T-cell (primary cell): ENCODE measurements around the gene FCMR. TPM values are rescaled to one million over a fixed set of nuclear protein-coding genes. Genes with fewer than 3 reads are reported as not detected.

Source experiments
- ATAC-seq, 4 experiments: fragments of 200-7000 bp in 3 of 4; fragments of 150-1000 bp in 1 of 4; cut with Tn5 transposase; replicated peaks in 1 of 4; 1 replicate in 3 of 4; 2 replicates in 1 of 4; pipeline ENCODE4 v1.10.0; 2021; ENCODE audit warnings: moderate library complexity in 3 of 4, mild to moderate bottlenecking in 2 of 4, moderate number of reproducible peaks in 1 of 4
- CTCF ChIA-PET, 2 donors: fragments of 300-600 bp; sonication (Branson Sonifier 250); formaldehyde crosslinking; loops; one replicate each; lab custom pipeline; 2022; ENCODE audit warnings: antibody characterized with exemption in 2 of 2; lab: Charles Lee
- POLR2A ChIA-PET, 2 donors: fragments of 300-600 bp; sonication (Branson Sonifier 250); formaldehyde crosslinking; loops; one replicate each; lab custom pipeline; 2022; ENCODE audit warnings: antibody characterized with exemption in 2 of 2; lab: Charles Lee
- DNase-seq, 35 experiments: peaks; one replicate each; pipeline versions ENCODE4 v3.0.0 to v3.0.0-alpha.2; 2013 to 2023
- H3K27ac ChIP-seq: one replicate; pipeline ENCODE4 v1.5.1; 2013; ENCODE audit warnings: low read length
- H3K27me3 ChIP-seq, 2 experiments: replicated peaks in 1 of 2; 1 replicate in 1 of 2; 2 replicates in 1 of 2; pipeline versions ENCODE4 v1.6.1 to v1.7.0; 2013; ENCODE audit warnings: low read length in 1 of 2, mixed read lengths in 1 of 2; ENCODE audit not compliant: control insufficient read depth in 2 of 2, insufficient read depth in 2 of 2; ENCODE audit errors: extremely low read depth in 1 of 2
- H3K36me3 ChIP-seq, 2 donors: 1 replicate in 1 of 2; 2 replicates in 1 of 2; pipeline versions ENCODE4 v1.6.1 to v1.7.0; 2013; ENCODE audit warnings: low read length in 1 of 2; ENCODE audit not compliant: control insufficient read depth in 2 of 2, insufficient read depth in 1 of 2; ENCODE audit errors: extremely low read depth in 1 of 2
- H3K4me1 ChIP-seq, 2 experiments: 1 replicate in 1 of 2; 2 replicates in 1 of 2; pipeline versions ENCODE4 v1.6.1 to v1.7.0; 2013; ENCODE audit warnings: low read length in 2 of 2, mixed read lengths in 1 of 2; ENCODE audit not compliant: insufficient read depth in 2 of 2, control insufficient read depth in 1 of 2; ENCODE audit errors: extremely low read depth in 1 of 2
- H3K4me3 ChIP-seq, 2 donors: 1 replicate in 1 of 2; 2 replicates in 1 of 2; pipeline versions ENCODE4 v1.5.1 to v1.7.0; 2013; ENCODE audit warnings: mild to moderate bottlenecking in 2 of 2, low read length in 1 of 2, moderate library complexity in 1 of 2; ENCODE audit not compliant: control insufficient read depth in 1 of 2; ENCODE audit errors: extremely low read depth in 1 of 2
- H3K9me3 ChIP-seq: 2 replicates; pipeline ENCODE4 v1.7.0; 2013
- H3K27ac Mint-ChIP-seq, 2 donors: one replicate each; pipeline ENCODE4 v1.8.0; 2020 to 2021; ENCODE audit warnings: mild to moderate bottlenecking in 2 of 2, mixed read lengths in 2 of 2
- H3K27me3 Mint-ChIP-seq, 2 donors: one replicate each; pipeline ENCODE4 v1.8.0; 2021 to 2022; ENCODE audit warnings: mixed read lengths in 2 of 2
- H3K36me3 Mint-ChIP-seq: one replicate; pipeline ENCODE4 v1.8.0; 2021; ENCODE audit warnings: mixed read lengths
- H3K4me1 Mint-ChIP-seq, 3 donors: one replicate each; pipeline ENCODE4 v1.8.0; 2020 to 2022; ENCODE audit warnings: mixed read lengths in 3 of 3, mild to moderate bottlenecking in 1 of 3
- H3K4me3 Mint-ChIP-seq, 3 donors: one replicate each; pipeline ENCODE4 v1.8.0; 2020 to 2022; ENCODE audit warnings: mild to moderate bottlenecking in 3 of 3, mixed read lengths in 3 of 3, moderate library complexity in 3 of 3
- H3K9me3 Mint-ChIP-seq, 3 donors: one replicate each; pipeline ENCODE4 v1.8.0; 2020 to 2022; ENCODE audit warnings: mixed read lengths in 3 of 3
- WGBS: methylation state at CpG from one replicate; pipeline ENCODE4 v1.1.5; 2013; ENCODE audit warnings: missing lambda C conversion rate; ENCODE audit not compliant: insufficient coverage; 5-methylcytosine and 5-hydroxymethylcytosine counted together
- total RNA-seq, 35 experiments: library from RNA in 6 of 35; stranded (reverse) in 6 of 35; fragments of 120-200 nt in 1 of 35; gene quantifications; one replicate each; pipeline versions ENCODE4 v1.2.1 to v1.2.4 and lab custom pipeline; 2013 to 2026

FCMR gene
- total RNA-seq, 5 donors from 2014 or later (not counting 1 experiment from before 2014, with no cell fraction given), result 275 to 576 (median 453) TPM

- H3K9me3 ChIP-seq, result no peaks in the 10 kb centered on the region
- no CpG with 5 or more reads among the region's 4 CpGs for WGBS
- H3K27ac ChIP-seq, result no peak within 1 kb of the TSS
- no peaks in the 10 kb centered on the region for H3K27me3 Mint-ChIP-seq
- H3K9me3 Mint-ChIP-seq, result no peaks in the 10 kb centered on the region
- POLR2A ChIA-PET, result interaction anchor here in 1 of 2 donors (0.5 kb wide), 1 partner anchor 173 kb away, joined by 7 read pairs; no protein-coding TSS in a partner anchor
- no peak for DNase-seq
- peaks cover 0 to 7% of the 10 kb centered on the region in 2 experiments for H3K27me3 ChIP-seq
- H3K36me3 Mint-ChIP-seq, result peaks cover 8% of the 10 kb centered on the region
- H3K4me1 ChIP-seq, result peaks cover 0 to 24% of the 10 kb centered on the region in 2 experiments
- peaks cover 45 to 62% (median 47%) of the 10 kb centered on the region in 3 donors for H3K4me1 Mint-ChIP-seq
- H3K4me3 ChIP-seq, result no peak within 1 kb of the TSS
- CTCF ChIA-PET, result interaction anchor here in 1 of 2 donors (1.0 to 1.1 kb wide), 2 partner anchors 12 to 24 kb away, joined by 3 read pairs; no protein-coding TSS in a partner anchor
- no peak for ATAC-seq
- no peaks in the 10 kb centered on the region for H3K36me3 ChIP-seq
- no peak within 1 kb of the TSS for H3K4me3 Mint-ChIP-seq
- H3K27ac Mint-ChIP-seq, result peak within 1 kb of the TSS; percentile 61 to 68
These were observed 24.6 kb downstream of the FCMR start, which contains the start of gene IL24 for GRCh38 chr1:206897175-206897574. Gene IL24 (plus strand): TSS chr1:206897443. CDS start chr1:206897833, 390 bp downstream.

- H3K4me1 Mint-ChIP-seq, result peaks cover 37 to 59% (median 45%) of the 10 kb centered on the region in 3 donors
- DNase-seq (no peak), ATAC-seq (no peak)
- no CpG with 5 or more reads among the region's 3 CpGs for WGBS
- ChIA-PET CTCF (interaction anchor here in 1 of 2 donors (1.1 kb wide), 1 partner anchor 12 kb away, joined by 3 read pairs; no protein-coding TSS in a partner anchor), POLR2A (no interaction called here)
- H3K4me3 Mint-ChIP-seq, result no peak overlapping the region
- Histone ChIP-seq H3K27ac (no peak overlapping the region), H3K4me3 (no peak overlapping the region), H3K36me3 (no peaks in the 10 kb centered on the region), H3K27me3 (peaks cover 0 to 9% of the 10 kb centered on the region in 2 experiments), H3K9me3 (no peaks in the 10 kb centered on the region), H3K4me1 (peaks cover 0 to 22% of the 10 kb centered on the region in 2 experiments)
- peaks cover 4% of the 10 kb centered on the region for H3K36me3 Mint-ChIP-seq
- peak overlapping the region in 1 of 2 donors; percentile 5 for H3K27ac Mint-ChIP-seq
- H3K27me3 Mint-ChIP-seq, result no peaks in the 10 kb centered on the region
- H3K9me3 Mint-ChIP-seq, result no peaks in the 10 kb centered on the region
These were observed 25.5 kb downstream of the FCMR start for GRCh38 chr1:206896261-206896660.

- peaks cover 2 to 19% of the 10 kb centered on the region in 2 experiments for H3K4me1 ChIP-seq
- H3K4me3 Mint-ChIP-seq, result no peak overlapping the region
- ChIA-PET CTCF (interaction anchor here (0.7 to 1.2 kb wide), 4 partner anchors 13 to 86 kb away, joined by 3 to 4 read pairs (median 4); no protein-coding TSS in a partner anchor), POLR2A (no interaction called here)
- peak overlapping the region in 1 of 2 donors; percentile 5 for H3K27ac Mint-ChIP-seq
- H3K27ac ChIP-seq, result no peak overlapping the region
- no peaks in the 10 kb centered on the region for H3K9me3 ChIP-seq
- H3K4me3 ChIP-seq, result no peak overlapping the region
- WGBS, result 61% methylated on average over 3 of the region's 3 CpGs
- peaks cover 37 to 59% (median 45%) of the 10 kb centered on the region in 3 donors for H3K4me1 Mint-ChIP-seq
- DNase-seq, result no peak
- ATAC-seq, result no peak
- no peaks in the 10 kb centered on the region for H3K27me3 Mint-ChIP-seq
- no peaks in the 10 kb centered on the region for H3K9me3 Mint-ChIP-seq
- H3K27me3 ChIP-seq, result peaks cover 0 to 9% of the 10 kb centered on the region in 2 experiments
- H3K36me3 Mint-ChIP-seq, result peaks cover 8% of the 10 kb centered on the region
- no peaks in the 10 kb centered on the region for H3K36me3 ChIP-seq
These were observed 25.9 kb downstream of the FCMR start for GRCh38 chr1:206895837-206896242.

GRCh38 chr1:206895325-206895724 lies 26.4 kb downstream of the FCMR start:
- Histone ChIP-seq H3K27me3 (peaks cover 0 to 9% of the 10 kb centered on the region in 2 experiments), H3K9me3 (no peaks in the 10 kb centered on the region), H3K4me1 (peaks cover 4 to 22% of the 10 kb centered on the region in 2 experiments), H3K4me3 (no peak overlapping the region), H3K27ac (no peak overlapping the region), H3K36me3 (no peaks in the 10 kb centered on the region)
- POLR2A ChIA-PET, result no interaction called here
- CTCF ChIA-PET, result interaction anchor here (0.7 to 1.2 kb wide), 4 partner anchors 12 to 86 kb away, joined by 3 to 4 read pairs (median 4); no protein-coding TSS in a partner anchor
- no peak overlapping the region for H3K4me3 Mint-ChIP-seq
- H3K27me3 Mint-ChIP-seq, result no peaks in the 10 kb centered on the region
- DNase-seq (no peak), ATAC-seq (no peak)
- H3K4me1 Mint-ChIP-seq, result peaks cover 37 to 59% (median 45%) of the 10 kb centered on the region in 3 donors
- peaks cover 9% of the 10 kb centered on the region for H3K36me3 Mint-ChIP-seq
- 83% methylated on average over 1 of the region's 3 CpGs for WGBS
- H3K9me3 Mint-ChIP-seq, result no peaks in the 10 kb centered on the region
- H3K27ac Mint-ChIP-seq, result no peak overlapping the region

GRCh38 chr1:206893380-206893779 lies 28.4 kb downstream of the FCMR start:
- H3K4me3 Mint-ChIP-seq, result no peak overlapping the region
- Histone ChIP-seq H3K4me1 (peaks cover 4 to 8% of the 10 kb centered on the region in 2 experiments), H3K4me3 (no peak overlapping the region), H3K36me3 (no peaks in the 10 kb centered on the region), H3K9me3 (no peaks in the 10 kb centered on the region), H3K27ac (no peak overlapping the region), H3K27me3 (peaks cover 0 to 9% of the 10 kb centered on the region in 2 experiments)
- WGBS, result 80% methylated on average over 1 of the region's 2 CpGs
- POLR2A ChIA-PET, result no interaction called here
- H3K27ac Mint-ChIP-seq, result no peak overlapping the region
- DNase-seq (no peak), ATAC-seq (no peak)
- H3K9me3 Mint-ChIP-seq, result no peaks in the 10 kb centered on the region
- CTCF ChIA-PET, result interaction anchor here in 1 of 2 donors (0.7 kb wide), 1 partner anchor 82 kb away, joined by 5 read pairs; no protein-coding TSS in a partner anchor
- H3K27me3 Mint-ChIP-seq, result no peaks in the 10 kb centered on the region
- peaks cover 9% of the 10 kb centered on the region for H3K36me3 Mint-ChIP-seq
- H3K4me1 Mint-ChIP-seq, result peaks cover 35 to 51% (median 40%) of the 10 kb centered on the region in 3 donors

- peaks cover 33 to 49% (median 38%) of the 10 kb centered on the region in 3 donors for H3K4me1 Mint-ChIP-seq
- Histone ChIP-seq H3K36me3 (no peaks in the 10 kb centered on the region), H3K27me3 (peaks cover 0 to 9% of the 10 kb centered on the region in 2 experiments), H3K9me3 (no peaks in the 10 kb centered on the region), H3K4me3 (no peak overlapping the region), H3K27ac (no peak overlapping the region), H3K4me1 (peaks cover 4 to 8% of the 10 kb centered on the region in 2 experiments)
- no peak for ATAC-seq
- H3K27ac Mint-ChIP-seq, result no peak overlapping the region
- no peaks in the 10 kb centered on the region for H3K9me3 Mint-ChIP-seq
- ChIA-PET CTCF (interaction anchor here (0.6 kb wide), 2 partner anchors 9 to 20 kb away, joined by 3 read pairs; no protein-coding TSS in a partner anchor), POLR2A (interaction anchor here in 1 of 2 donors (0.7 kb wide), 1 partner anchor 121 kb away, joined by 3 read pairs; no protein-coding TSS in a partner anchor)
- no peak overlapping the region for H3K4me3 Mint-ChIP-seq
- WGBS, result 100% methylated on average over 1 of the region's 3 CpGs
- no peaks in the 10 kb centered on the region for H3K27me3 Mint-ChIP-seq
- DNase-seq, result no peak
- peaks cover 9% of the 10 kb centered on the region for H3K36me3 Mint-ChIP-seq
These were observed 29.3 kb downstream of the FCMR start for GRCh38 chr1:206892351-206892984.
